Keratinocyte (primary cell): ENCODE data around the gene CRTC2. TPM values are rescaled to one million over a fixed set of nuclear protein-coding genes. Genes with fewer than 3 reads are reported as not detected.

Experiments
- DNase-seq: peaks from one replicate; pipeline ENCODE4 v3.0.0-alpha.2; 2011; ENCODE audit warnings: low read depth, missing footprints, low spot score
- FAIRE-seq: peaks from 2 replicates; lab custom pipeline; 2011; peaks lifted over from hg19 to GRCh38; lab: Jason Lieb, UNC
- H2AFZ ChIP-seq: 2 replicates; pipeline ENCODE4 v1.6.0; 2012; ENCODE audit warnings: low read length, control low read depth, inconsistent platforms; ENCODE audit not compliant: control insufficient read depth
- H3K27ac ChIP-seq: 2 replicates; pipeline ENCODE4 v1.5.1; 2011; ENCODE audit warnings: low read length; ENCODE audit not compliant: control insufficient read depth, insufficient read depth
- H3K27me3 ChIP-seq: 3 replicates; pipeline ENCODE4 v1.6.0; 2011; ENCODE audit warnings: low read length; ENCODE audit not compliant: control insufficient read depth, insufficient read depth; ENCODE audit errors: extremely low read depth
- H3K36me3 ChIP-seq, 2 experiments: 2 replicates in 1 of 2; 3 replicates in 1 of 2; pipeline ENCODE4 v1.5.1; 2011; ENCODE audit warnings: low read length in 2 of 2, mild to moderate bottlenecking in 1 of 2; ENCODE audit not compliant: control insufficient read depth in 2 of 2, insufficient read depth in 2 of 2; ENCODE audit errors: extremely low read depth in 1 of 2
- H3K4me1 ChIP-seq: 3 replicates; pipeline ENCODE4 v1.5.1; 2011; ENCODE audit warnings: low read length; ENCODE audit not compliant: control insufficient read depth, insufficient read depth; ENCODE audit errors: extremely low read depth
- H3K4me2 ChIP-seq: 3 replicates; pipeline ENCODE4 v1.6.0; 2011; ENCODE audit warnings: low read depth, low read length; ENCODE audit not compliant: control insufficient read depth, insufficient read depth; ENCODE audit errors: extremely low read depth
- H3K4me3 ChIP-seq, 3 experiments: fragments of 200-600 bp in 1 of 3; sonication (generic) in 1 of 3; 2 replicates in 2 of 3; 3 replicates in 1 of 3; pipeline ENCODE4 v1.5.1; 2011 to 2016; ENCODE audit warnings: low read length in 3 of 3, mild to moderate bottlenecking in 3 of 3, control low read depth in 2 of 3, inconsistent platforms in 1 of 3, low read depth in 1 of 3, mixed read lengths in 1 of 3, mixed run types in 1 of 3, moderate library complexity in 1 of 3; ENCODE audit not compliant: control insufficient read depth in 2 of 3, insufficient read depth in 2 of 3; ENCODE audit errors: extremely low read depth in 1 of 3
- H3K79me2 ChIP-seq: 2 replicates; pipeline ENCODE4 v1.6.0; 2012; ENCODE audit warnings: low read length; ENCODE audit not compliant: control insufficient read depth, insufficient read depth
- H3K9ac ChIP-seq: 3 replicates; pipeline ENCODE4 v1.6.0; 2011; ENCODE audit warnings: low read length; ENCODE audit not compliant: control insufficient read depth, insufficient read depth; ENCODE audit errors: extremely low read depth
- H3K9me1 ChIP-seq: 3 replicates; pipeline ENCODE4 v1.6.0; 2011; ENCODE audit warnings: low read length; ENCODE audit not compliant: control insufficient read depth, insufficient read depth; ENCODE audit errors: extremely low read depth
- H3K9me3 ChIP-seq: 2 replicates; pipeline ENCODE4 v1.5.1; 2012; ENCODE audit warnings: low read depth, low read length; ENCODE audit not compliant: control insufficient read depth
- H4K20me1 ChIP-seq: 3 replicates; pipeline ENCODE4 v1.6.0; 2011; ENCODE audit warnings: low read length; ENCODE audit not compliant: control insufficient read depth, insufficient read depth; ENCODE audit errors: extremely low read depth
- CTCF ChIP-seq, 3 experiments: IDR thresholded peaks in 1 of 3; conservative IDR thresholded peaks in 1 of 3; optimal IDR thresholded peaks in 1 of 3; 2 replicates in 2 of 3; 3 replicates in 1 of 3; pipeline versions ENCODE3 to v1.5.1; 2011; ENCODE audit warnings: low read length in 3 of 3, mild to moderate bottlenecking in 3 of 3, moderate library complexity in 2 of 3, control low read depth in 1 of 3, inconsistent platforms in 1 of 3; ENCODE audit not compliant: insufficient read depth in 2 of 3; ENCODE audit errors: extremely low read depth in 1 of 3
- EZH2 ChIP-seq: IDR thresholded peaks from one replicate; pipeline ENCODE4 v1.6.1; 2012; ENCODE audit warnings: inconsistent platforms, mild to moderate bottlenecking, low read length, moderate library complexity
- dilution Hi-C: fragments of 300-500 bp; cut with MboI; formaldehyde crosslinking; loops from one replicate; pipeline ENCODE4 v1.7.0; 2020; ENCODE audit warnings: low sequenced_read_pairs; ENCODE audit not compliant: extremely low pct_ligation_motif_present
- polyA plus RNA-seq, 5 experiments: library from polyadenylated mRNA; depleted of rRNA in 3 of 5; stranded (reverse) in 3 of 5; stranded (forward) in 1 of 5; unstranded in 1 of 5; fragments of >200 nt; gene quantifications; 1 replicate in 1 of 5; 2 replicates in 3 of 5; 3 replicates in 1 of 5; pipeline versions ENCODE4 v1.2.1 to v1.2.3, GENCODE V29; 2011 to 2012; ENCODE audit warnings: missing spikeins in 2 of 5, low read depth in 1 of 5, low replicate concordance in 1 of 5

CRTC2 gene
- polyA plus RNA-seq, 1 donor (not counting 4 experiments of a cell fraction or from before 2014, with no cell fraction given): 15.9 TPM

- Histone ChIP-seq H3K27me3 (no peaks in the 10 kb centered on the region), H3K4me3 (peak overlapping the region; percentile 75 to 88 (median 79)), H4K20me1 (no peaks in the 10 kb centered on the region), H3K36me3 (peaks cover 20 to 35% of the 10 kb centered on the region in 2 experiments), H3K4me1 (peaks cover 10% of the 10 kb centered on the region), H3K9me3 (no peaks in the 10 kb centered on the region), H3K79me2 (peaks cover 22% of the 10 kb centered on the region), H3K4me2 (peak overlapping the region; percentile 92), H2AFZ (peak overlapping the region; percentile 70), H3K9me1 (no peaks in the 10 kb centered on the region), H3K9ac (peak overlapping the region; percentile 82), H3K27ac (peak overlapping the region; percentile 80)
- no peak for DNase-seq
- no peak for TF ChIP-seq CTCF (optimal IDR thresholded peaks at IDR 0.05 in 1 of 3, IDR thresholded peaks at IDR 0.05 in 1 of 3, conservative IDR thresholded peaks at IDR 0.05 in 1 of 3; ENCODE audit: extremely low read depth in 1 of 3, insufficient read depth in 2 of 3, low read length in 3 of 3)
- TF ChIP-seq EZH2: no peak
- dilution Hi-C loops: no loop called here
- FAIRE-seq: no peak
Measured at GRCh38 chr1:153945131-153945794, 13.1 kb downstream of the CRTC2 start.

- no peaks in the 10 kb centered on the region for H4K20me1 ChIP-seq
- no peak for FAIRE-seq
- H3K9ac ChIP-seq: no peak overlapping the region
- TF ChIP-seq CTCF (optimal IDR thresholded peaks at IDR 0.05 in 1 of 3, IDR thresholded peaks at IDR 0.05 in 1 of 3, conservative IDR thresholded peaks at IDR 0.05 in 1 of 3; ENCODE audit: extremely low read depth in 1 of 3, insufficient read depth in 2 of 3, low read length in 3 of 3): no peak
- peaks cover 10% of the 10 kb centered on the region for H3K4me1 ChIP-seq
- no peaks in the 10 kb centered on the region for H3K9me3 ChIP-seq
- H3K79me2 ChIP-seq: peaks cover 22% of the 10 kb centered on the region
- no peaks in the 10 kb centered on the region for H3K27me3 ChIP-seq
- H3K4me3 ChIP-seq: peak overlapping the region in 1 of 3 experiments; percentile 75
- H3K9me1 ChIP-seq: no peaks in the 10 kb centered on the region
- dilution Hi-C loops: no loop called here
- H2AFZ ChIP-seq: no peak overlapping the region
- H3K27ac ChIP-seq: no peak overlapping the region
- H3K4me2 ChIP-seq: peak overlapping the region; percentile 92
- peaks cover 20 to 35% of the 10 kb centered on the region in 2 experiments for H3K36me3 ChIP-seq
- no peak for DNase-seq
Measured at GRCh38 chr1:153944827-153945117, 13.6 kb downstream of the CRTC2 start.
